ENCODE data around the gene NLRP13. TPM values are rescaled to one million over a fixed set of nuclear protein-coding genes. Genes with fewer than 3 reads are reported as not detected.

NLRP13 gene
- total RNA-seq, 1 donor from 2014 or later, result not detected

GRCh38 chr19:55912916-55913315, 19.2 kb downstream of the NLRP13 start:
- Histone ChIP-seq H3K4me1 (no peaks in the 10 kb centered on the region), H3K27ac (replicated peaks) (no peak overlapping the region), H3K4me3 (no peak overlapping the region), H3K36me3 (no peaks in the 10 kb centered on the region), H3K27me3 (ENCODE audit: low read depth) (peaks cover 31% of the 10 kb centered on the region), H3K9me3 (replicated peaks) (peaks cover 55% of the 10 kb centered on the region)
- DNase-seq, result no peak
- TF ChIP-seq CTCF (IDR thresholded peaks at IDR 0.05; ENCODE audit: borderline replicate concordance), result no peak
- intact Hi-C loops (cut with micrococcal nuclease), result no loop called here

- no peak overlapping the region for H3K27ac ChIP-seq (replicated peaks)
- no peaks in the 10 kb centered on the region for H3K36me3 ChIP-seq
- peaks cover 25% of the 10 kb centered on the region for H3K9me3 ChIP-seq (replicated peaks)
- DNase-seq, result no peak
- intact Hi-C loops (cut with micrococcal nuclease), result no loop called here
- no peaks in the 10 kb centered on the region for H3K4me1 ChIP-seq
- no peak for TF ChIP-seq CTCF (IDR thresholded peaks at IDR 0.05; ENCODE audit: borderline replicate concordance)
- H3K4me3 ChIP-seq, result no peak overlapping the region
- H3K27me3 ChIP-seq (ENCODE audit: low read depth), result peaks cover 40% of the 10 kb centered on the region
These were observed 22.3 kb downstream of the NLRP13 start for GRCh38 chr19:55909801-55910200.

- peaks cover 23% of the 10 kb centered on the region for H3K9me3 ChIP-seq (replicated peaks)
- H3K36me3 ChIP-seq, result no peaks in the 10 kb centered on the region
- no peak for TF ChIP-seq CTCF (IDR thresholded peaks at IDR 0.05; ENCODE audit: borderline replicate concordance)
- peaks cover 35% of the 10 kb centered on the region for H3K27me3 ChIP-seq (ENCODE audit: low read depth)
- no peaks in the 10 kb centered on the region for H3K4me1 ChIP-seq
- intact Hi-C loops (cut with micrococcal nuclease), result no loop called here
- no peak for DNase-seq
- no peak overlapping the region for H3K27ac ChIP-seq (replicated peaks)
- H3K4me3 ChIP-seq, result no peak overlapping the region
These were observed 24.4 kb downstream of the NLRP13 start for GRCh38 chr19:55907746-55908145.

GRCh38 chr19:55907286-55907685, 24.9 kb downstream of the NLRP13 start:
- no peak for DNase-seq
- Histone ChIP-seq H3K27me3 (ENCODE audit: low read depth) (peaks cover 30% of the 10 kb centered on the region), H3K36me3 (no peaks in the 10 kb centered on the region), H3K27ac (replicated peaks) (no peak overlapping the region), H3K4me3 (no peak overlapping the region), H3K9me3 (replicated peaks) (peaks cover 23% of the 10 kb centered on the region), H3K4me1 (no peaks in the 10 kb centered on the region)
- TF ChIP-seq CTCF (IDR thresholded peaks at IDR 0.05; ENCODE audit: borderline replicate concordance), result no peak
- intact Hi-C loops (cut with micrococcal nuclease), result no loop called here

DNA sequence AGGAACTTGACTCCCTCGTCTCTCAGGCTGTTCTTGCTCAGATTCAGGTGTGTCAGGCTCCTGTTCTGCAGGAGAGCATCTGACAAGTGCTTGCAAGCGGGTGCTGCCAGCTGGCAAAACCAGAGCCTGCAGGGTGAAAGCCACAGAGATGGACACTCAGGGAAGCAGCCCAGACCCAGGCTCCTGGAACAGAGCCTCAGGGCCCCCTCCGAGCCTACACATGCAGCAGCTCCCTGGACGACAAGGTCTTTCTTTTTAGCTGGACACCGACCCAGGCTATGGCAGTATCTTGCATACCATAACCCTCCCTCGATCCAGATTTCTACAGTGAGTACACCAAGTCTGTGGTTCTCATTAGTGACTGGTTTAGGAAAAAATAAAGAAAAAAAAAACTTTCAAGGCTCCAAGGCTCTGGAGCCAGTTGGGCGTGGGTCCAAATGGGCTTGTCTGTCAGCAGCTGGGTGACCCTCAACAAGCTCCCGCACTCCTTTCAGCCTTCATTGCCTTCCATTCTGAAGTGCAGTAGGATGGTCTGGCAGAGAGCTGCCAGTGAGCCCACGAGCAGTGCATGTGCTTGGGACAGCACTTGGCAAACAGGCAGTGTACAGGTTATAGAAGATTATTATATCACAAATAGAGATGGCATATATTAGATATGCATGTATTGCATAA, 29.9 kb downstream of the NLRP13 start:
- no peak overlapping the region for H3K27ac ChIP-seq (replicated peaks)
- no peak for TF ChIP-seq CTCF (IDR thresholded peaks at IDR 0.05; ENCODE audit: borderline replicate concordance)
- no peaks in the 10 kb centered on the region for H3K4me1 ChIP-seq
- H3K9me3 ChIP-seq (replicated peaks), result peaks cover 2% of the 10 kb centered on the region
- DNase-seq, result no peak
- no peak overlapping the region for H3K4me3 ChIP-seq
- intact Hi-C loops (cut with micrococcal nuclease), result no loop called here
- no peaks in the 10 kb centered on the region for H3K36me3 ChIP-seq
- peaks cover 12% of the 10 kb centered on the region for H3K27me3 ChIP-seq (ENCODE audit: low read depth)

All from left ventricle myocardium inferior (tissue), 1 donor.